HG02571 (cell line): ENCODE measurements around the gene CARD6.
"Not testable (repeated sequence)": the region's sequence is repeated elsewhere in the genome, so short reads cannot be mapped to it uniquely, and the experiment has no call there.

Experiments used
- ATAC-seq: cut with Tn5 transposase; IDR thresholded peaks from one replicate; pipeline ENCODE4 v1.9.1; 2021; ENCODE audit warnings: mild to moderate bottlenecking, moderate library complexity; ENCODE audit not compliant: unreplicated experiment

Gene CARD6

DNA sequence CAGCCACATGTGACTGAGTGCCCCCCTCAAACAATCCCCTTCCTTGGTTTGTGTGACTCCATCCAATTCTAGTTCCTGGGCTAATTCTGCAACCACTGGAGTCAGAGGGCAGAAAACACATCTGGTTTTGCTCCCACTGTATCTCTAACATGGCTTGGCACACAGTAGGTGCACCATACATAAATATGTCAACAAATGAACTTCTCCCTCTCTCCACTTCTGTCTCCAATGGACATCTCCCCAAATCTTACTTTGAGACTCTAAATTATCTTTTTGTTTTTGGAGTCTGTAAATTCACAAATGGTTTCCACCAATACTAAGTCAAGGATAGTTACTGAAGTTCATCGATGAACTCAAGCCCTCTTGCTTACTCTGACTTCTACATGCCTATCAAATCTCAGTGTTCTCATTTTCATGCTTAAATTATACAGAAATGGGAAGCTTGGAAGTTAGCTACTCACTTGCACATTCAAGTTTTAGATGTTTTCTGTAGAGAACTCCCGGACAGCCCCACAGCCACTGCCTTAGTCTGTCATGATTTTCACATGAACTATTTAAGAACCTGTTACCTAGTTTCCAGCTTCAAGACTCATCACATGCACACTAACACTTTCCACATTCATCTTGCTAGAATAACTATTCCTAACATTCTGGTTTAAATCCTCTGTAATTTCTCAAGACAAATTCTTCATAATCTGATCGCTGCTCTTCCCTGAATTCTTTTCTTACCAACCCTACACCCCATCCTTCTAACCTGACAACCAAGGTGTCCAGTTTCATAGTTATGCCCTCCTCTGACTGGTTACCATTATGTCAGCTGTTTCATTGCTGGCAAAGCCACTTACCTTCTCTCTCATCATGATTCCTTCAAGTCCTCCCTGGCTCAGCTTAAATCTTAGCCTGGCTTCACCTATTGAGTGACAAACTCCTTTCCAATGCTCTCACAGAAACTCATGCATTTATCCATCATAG is 12.2 kb upstream of the CARD6 start:
- ATAC-seq = no peak

- ATAC-seq = no peak
These were observed 11.2 kb upstream of the CARD6 start for GRCh38 chr5:40829748-40830533.

DNA sequence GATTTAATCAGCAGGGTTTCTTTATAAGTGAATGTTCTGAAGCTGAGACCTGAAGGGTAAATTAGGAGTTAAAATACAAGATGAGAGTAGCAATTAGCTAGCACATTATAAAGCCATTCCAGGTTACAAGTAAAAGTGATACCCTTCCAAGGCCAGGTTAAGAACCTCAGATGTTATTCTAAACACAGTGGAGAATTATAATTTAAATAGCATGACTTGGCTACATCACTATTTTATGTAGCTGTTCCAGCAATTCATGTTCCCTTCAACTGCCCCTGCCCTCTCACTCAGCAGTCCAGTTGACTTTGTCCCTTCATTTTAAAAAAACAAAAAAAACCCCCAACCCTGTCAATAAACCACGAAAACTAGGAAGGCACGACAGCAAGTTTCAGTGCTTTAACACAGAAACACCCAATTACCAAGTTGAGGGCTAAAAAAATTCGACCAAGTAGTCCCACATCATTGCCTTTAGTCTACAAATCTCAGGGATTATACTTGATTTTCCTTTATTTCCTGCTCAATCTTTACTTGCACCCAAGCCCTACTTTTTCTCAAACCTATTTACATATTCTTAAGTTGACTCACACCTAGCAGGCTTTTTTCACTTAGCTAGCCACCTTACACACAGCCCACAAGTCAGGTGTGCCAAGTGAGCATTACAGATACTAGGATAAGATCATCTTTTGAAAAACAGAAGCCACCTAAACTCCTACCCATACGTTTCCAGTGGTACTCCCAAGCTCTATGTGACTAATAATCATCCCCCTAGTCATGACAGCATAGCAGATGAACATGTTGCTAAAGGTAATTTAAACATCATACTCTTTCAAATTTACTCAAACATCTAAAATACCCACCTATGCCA is 9.6 kb upstream of the CARD6 start:
- ATAC-seq = peak; percentile 32

DNA sequence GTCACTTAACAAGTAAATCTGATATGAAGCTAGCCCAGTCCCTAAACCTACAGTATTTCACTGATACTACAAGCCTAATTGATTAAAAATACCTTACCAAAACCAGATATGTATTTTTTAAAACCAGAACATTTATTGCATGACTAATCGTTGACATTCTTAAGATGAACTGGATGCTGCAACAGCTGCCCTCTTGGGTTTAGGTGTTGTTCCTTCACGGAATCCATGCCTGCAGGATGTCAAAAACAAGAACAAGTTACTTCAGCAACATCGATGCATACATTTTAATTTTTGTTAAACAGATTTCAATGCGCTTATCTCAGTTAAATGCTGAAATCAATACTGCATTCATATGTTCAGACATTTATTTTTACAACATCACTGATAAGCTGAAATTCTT is 8.8 kb upstream of the CARD6 start:
- no peak for ATAC-seq

DNA sequence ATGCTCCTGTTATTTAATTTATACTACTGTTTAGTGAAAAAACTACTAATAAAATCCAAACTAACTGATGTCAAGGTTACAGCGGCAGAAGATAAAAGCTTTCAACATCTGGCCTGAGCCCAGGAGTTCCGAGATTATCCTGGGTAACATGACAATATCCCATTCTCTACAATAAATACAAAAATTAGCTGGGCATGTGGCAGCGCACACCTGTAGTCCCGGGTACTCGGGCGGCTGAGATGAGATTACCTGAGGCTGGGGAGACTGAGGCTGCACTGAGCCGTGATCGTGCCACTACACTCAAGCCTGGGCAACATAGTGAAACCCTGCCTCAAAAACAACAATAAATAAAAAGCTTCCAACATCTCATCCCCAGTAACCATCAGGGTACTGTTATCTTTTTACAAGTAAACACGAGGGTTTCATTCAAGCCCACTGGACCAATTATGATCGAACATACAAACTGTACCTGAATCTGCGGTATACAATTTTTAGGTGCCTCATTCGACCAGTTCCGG is 7.4 kb upstream of the CARD6 start:
- no peak for ATAC-seq

- ATAC-seq = no peak
These were observed 6.7 kb upstream of the CARD6 start for GRCh38 chr5:40834391-40834848.

GRCh38 chr5:40834849-40835787 is 6.0 kb upstream of the CARD6 start, which contains the start of gene RPL37:
RPL37 (minus strand) TSS chr5:40835222; CDS start chr5:40835185, 37 bp downstream.
- peak; percentile 97 for ATAC-seq

DNA sequence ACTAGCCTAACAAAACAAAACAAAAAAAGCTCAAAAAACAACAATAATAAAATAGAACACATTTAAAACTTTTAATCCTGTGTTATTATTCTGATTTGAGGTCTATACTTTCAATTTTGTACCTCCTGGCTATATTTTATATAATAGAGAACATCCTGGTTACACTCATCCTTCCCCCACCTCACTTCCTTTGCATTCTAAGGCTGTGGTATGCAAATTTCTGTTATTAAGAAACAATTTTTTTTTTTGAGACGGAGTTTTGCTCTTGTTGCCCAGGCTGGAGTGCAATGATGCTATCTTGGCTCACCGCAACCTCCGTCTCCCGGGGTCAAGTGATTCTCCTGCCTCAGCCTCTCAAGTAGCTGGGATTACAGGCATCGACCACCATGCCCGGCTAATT is 3.1 kb upstream of the CARD6 start:
- no peak for ATAC-seq

DNA sequence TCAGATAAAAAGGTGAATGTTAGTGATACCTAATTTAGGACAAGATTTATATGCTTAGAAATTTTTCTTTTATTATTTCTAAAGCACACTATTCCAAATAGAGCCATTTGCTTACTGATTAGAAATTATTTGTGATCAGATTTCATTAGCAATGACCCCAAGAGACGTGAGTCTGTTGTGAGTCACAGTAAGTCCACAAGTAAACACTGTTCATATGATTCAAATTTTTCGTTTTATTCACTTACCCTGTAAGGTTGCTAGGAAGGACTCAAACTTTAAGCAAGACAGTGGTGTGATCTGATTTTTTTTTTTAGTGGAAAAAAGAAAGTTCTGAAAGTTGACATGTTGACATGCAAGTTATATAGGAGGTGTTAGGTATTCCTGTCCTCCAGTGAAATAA is 1.2 kb downstream of the CARD6 start:
- ATAC-seq = no peak

DNA sequence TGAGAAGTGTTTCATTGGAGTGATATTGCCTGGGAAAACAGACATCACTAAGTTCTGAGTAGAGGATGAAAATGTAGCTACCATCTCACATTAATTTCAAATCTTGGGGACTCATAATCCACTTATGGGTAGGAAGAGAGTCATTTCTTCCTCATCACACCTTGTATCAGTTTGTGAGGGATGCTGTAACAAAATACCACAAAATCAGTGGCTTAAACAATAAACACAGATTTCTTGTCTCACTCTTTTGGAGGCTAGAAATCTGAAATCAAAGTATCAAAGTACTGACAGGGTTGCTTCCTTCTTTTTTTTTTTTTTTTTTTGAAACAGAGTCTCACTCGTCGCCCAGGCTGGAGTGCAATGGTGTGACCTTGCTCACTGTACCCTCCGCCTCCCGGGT is 3.4 kb downstream of the CARD6 start:
- no peak for ATAC-seq

DNA sequence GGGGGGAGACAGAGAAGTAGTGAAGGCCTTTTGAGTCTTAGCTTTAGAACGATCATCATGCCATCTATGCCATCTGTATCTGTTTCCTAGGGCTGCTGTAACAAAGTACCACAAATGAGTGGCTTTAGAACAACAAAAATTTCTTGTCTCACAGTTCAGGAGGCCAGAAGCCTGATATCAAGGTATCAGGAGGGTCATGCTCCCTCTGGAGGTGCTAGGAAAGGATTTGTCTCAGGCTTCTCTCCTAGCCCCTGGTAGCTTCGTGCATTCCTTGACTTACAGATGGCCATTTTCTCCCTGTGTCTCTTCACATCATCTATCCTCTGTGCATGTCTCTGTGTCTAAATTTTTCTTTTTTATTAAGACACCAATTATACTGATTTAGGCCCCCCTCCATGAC is 5.2 kb downstream of the CARD6 start:
- no peak for ATAC-seq

- no peak for ATAC-seq
These were observed 6.4 kb downstream of the CARD6 start for GRCh38 chr5:40847525-40847924.

- ATAC-seq = no peak
These were observed 12.5 kb downstream of the CARD6 start for GRCh38 chr5:40853632-40854192.

- no peak for ATAC-seq
These were observed 19.5 kb downstream of the CARD6 start for GRCh38 chr5:40860711-40861110.

DNA sequence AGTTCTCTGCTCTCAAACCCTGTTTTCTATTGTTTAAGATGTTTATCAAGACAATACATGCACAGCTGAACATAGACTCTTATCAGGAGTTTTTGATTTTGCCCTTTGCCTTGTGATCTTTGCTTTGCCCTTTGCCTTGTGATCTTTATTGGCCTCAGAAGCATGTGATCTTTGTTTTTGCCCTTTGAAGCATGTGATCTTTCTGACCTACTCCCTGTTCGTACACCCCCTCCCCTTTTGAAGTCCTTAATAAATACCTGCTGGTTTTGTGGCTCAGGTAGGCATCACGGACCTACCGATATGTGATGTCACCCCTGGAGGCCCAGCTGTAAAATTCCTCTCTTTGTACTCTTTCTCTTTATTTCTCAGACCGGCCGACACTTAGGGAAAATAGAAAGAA is 23.8 kb downstream of the CARD6 start:
- not testable (repeated sequence) for ATAC-seq

DNA sequence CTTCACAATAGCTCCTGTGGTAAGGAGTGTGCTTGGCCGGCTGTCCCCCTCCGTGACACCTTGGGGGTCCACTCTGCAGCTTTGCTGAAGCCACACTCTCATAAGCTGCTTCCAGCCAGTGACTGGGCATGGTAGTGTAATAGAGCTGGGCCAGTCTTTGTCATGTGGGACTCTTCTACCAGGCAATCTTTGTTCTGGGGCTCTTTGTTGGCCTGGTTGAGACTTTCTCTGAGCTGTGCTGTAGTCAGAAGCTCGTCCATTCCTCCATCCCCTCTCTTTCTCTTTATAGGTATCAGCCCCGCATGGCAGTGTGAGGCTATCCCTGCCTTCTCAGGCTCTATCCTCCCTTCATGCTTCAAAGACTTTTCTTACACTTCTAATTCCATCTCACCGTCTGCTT is 25.7 kb downstream of the CARD6 start:
- ATAC-seq = no peak

DNA sequence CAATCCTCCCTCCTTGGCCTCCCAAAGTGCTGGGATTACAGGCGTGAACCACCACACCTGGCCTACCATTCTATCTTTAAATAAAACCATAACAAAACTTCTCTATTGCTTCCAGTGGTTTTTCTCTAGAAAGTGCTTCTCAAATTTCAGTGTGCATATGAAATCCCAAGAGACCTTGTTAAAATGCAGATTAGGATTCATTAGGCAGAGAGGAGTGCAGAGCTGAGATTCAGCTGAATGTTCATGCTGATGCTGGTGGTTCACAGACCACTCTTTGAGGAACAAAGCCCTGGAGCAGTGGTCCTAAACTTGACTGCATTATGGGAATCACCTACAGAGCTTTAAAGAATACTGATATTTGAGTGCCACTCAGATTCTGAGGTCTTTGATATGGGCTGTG is 28.2 kb downstream of the CARD6 start:
- ATAC-seq = no peak

DNA sequence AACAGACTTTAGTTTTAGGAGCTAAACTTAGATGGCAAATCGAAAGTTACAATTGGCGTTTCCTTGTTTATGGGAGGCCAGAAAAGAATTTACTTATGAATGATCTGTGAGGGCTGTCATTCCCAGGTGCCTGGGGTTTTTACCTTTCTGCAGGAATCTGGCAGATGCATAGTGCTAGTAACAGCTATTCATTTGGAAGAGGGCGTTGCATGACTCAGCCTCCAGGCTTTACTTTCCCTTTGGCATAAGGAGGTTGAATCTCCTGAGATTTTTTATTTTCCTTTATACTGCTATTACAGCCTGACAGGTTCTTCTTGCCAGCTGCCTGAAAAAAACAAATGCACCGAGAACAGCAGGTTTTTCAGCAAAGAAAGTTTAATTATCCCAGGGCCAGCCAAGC is 30.0 kb downstream of the CARD6 start:
- no peak for ATAC-seq

DNA sequence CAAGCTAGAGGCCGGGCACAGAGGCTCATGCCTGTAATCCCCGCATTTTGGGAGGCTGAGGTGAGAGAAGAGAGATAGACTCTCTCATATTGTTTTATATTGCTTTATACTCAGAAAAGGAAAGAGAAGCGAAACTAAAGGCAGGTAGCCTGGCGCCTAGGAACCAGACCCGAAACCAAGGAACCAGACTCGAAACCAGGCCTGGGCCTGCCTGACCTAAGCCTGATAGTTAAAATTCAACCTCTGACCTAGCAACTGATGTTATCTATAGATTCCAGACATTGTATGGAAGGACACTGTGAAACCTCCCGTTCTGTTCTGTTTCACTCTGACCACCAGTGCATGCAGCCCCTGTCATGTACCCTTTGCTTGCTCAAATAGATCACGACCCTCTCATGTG is 31.1 kb downstream of the CARD6 start:
- not testable (repeated sequence) for ATAC-seq
